Measurements from ENCODE around the gene DNAJC21.

DNA sequence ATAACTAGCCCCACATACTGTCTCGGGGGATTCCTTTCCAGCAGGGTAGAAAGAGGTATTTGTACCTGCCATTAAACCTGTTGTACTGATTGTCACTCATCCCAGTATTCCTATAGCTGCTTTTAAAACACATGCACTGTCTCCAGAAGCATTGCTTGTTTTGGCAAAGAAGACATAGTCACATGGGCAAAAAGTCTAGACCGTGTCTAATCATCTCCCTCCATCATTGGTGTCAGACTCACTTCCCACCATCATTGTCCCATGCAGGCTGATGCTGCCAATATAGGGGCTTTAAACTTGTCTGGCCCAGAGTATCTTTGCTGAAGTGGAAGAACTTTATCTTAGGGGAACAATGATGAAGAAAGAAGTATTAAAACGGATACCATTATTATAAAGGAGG lies 12.6 kb downstream of the DNAJC21 start:
- TF ChIP-seq, protein P1, sequence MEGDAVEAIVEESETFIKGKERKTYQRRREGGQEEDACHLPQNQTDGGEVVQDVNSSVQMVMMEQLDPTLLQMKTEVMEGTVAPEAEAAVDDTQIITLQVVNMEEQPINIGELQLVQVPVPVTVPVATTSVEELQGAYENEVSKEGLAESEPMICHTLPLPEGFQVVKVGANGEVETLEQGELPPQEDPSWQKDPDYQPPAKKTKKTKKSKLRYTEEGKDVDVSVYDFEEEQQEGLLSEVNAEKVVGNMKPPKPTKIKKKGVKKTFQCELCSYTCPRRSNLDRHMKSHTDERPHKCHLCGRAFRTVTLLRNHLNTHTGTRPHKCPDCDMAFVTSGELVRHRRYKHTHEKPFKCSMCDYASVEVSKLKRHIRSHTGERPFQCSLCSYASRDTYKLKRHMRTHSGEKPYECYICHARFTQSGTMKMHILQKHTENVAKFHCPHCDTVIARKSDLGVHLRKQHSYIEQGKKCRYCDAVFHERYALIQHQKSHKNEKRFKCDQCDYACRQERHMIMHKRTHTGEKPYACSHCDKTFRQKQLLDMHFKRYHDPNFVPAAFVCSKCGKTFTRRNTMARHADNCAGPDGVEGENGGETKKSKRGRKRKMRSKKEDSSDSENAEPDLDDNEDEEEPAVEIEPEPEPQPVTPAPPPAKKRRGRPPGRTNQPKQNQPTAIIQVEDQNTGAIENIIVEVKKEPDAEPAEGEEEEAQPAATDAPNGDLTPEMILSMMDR (IDR thresholded peaks at IDR 0.05) = no peak
- no peak for TF ChIP-seq EP300 (IDR thresholded peaks at IDR 0.05)
